Keratinocyte (primary cell): ENCODE measurements around the gene SLC30A3.

Experiments used
- EZH2 ChIP-seq: IDR thresholded peaks from one replicate; pipeline ENCODE4 v1.6.1; 2012; ENCODE audit warnings: inconsistent platforms, mild to moderate bottlenecking, low read length, moderate library complexity
- TF ChIP-seq, protein P1 (sequence below), 3 experiments: IDR thresholded peaks in 1 of 3; conservative IDR thresholded peaks in 1 of 3; optimal IDR thresholded peaks in 1 of 3; 2 replicates in 2 of 3; 3 replicates in 1 of 3; pipeline versions ENCODE3 to v1.5.1; 2011; ENCODE audit warnings: low read length in 3 of 3, mild to moderate bottlenecking in 3 of 3, moderate library complexity in 2 of 3, control low read depth in 1 of 3, inconsistent platforms in 1 of 3; ENCODE audit not compliant: insufficient read depth in 2 of 3; ENCODE audit errors: extremely low read depth in 1 of 3

DNA sequence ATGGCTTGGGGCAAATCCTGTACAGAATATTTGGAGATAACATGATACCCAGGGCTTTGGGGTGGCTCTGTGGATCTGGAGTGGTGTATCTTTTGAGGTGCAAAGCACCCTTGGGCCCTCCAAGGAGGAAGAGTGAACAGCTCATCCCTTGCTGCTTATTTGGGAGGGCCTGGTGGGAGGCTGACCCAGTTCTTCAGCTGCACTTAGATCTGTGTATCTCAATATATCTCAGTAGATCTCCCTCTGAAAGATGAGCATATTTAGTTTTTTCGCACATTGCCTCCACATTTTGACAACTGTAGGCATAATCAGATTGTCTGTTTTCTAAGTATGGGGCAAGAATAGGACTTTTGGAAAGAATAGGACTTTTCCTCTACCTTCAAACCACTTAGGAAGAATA is 22.1 kb upstream of the SLC30A3 start:
- no peak for TF ChIP-seq EZH2
- TF ChIP-seq, protein P1, sequence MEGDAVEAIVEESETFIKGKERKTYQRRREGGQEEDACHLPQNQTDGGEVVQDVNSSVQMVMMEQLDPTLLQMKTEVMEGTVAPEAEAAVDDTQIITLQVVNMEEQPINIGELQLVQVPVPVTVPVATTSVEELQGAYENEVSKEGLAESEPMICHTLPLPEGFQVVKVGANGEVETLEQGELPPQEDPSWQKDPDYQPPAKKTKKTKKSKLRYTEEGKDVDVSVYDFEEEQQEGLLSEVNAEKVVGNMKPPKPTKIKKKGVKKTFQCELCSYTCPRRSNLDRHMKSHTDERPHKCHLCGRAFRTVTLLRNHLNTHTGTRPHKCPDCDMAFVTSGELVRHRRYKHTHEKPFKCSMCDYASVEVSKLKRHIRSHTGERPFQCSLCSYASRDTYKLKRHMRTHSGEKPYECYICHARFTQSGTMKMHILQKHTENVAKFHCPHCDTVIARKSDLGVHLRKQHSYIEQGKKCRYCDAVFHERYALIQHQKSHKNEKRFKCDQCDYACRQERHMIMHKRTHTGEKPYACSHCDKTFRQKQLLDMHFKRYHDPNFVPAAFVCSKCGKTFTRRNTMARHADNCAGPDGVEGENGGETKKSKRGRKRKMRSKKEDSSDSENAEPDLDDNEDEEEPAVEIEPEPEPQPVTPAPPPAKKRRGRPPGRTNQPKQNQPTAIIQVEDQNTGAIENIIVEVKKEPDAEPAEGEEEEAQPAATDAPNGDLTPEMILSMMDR (optimal IDR thresholded peaks at IDR 0.05 in 1 of 3, IDR thresholded peaks at IDR 0.05 in 1 of 3, conservative IDR thresholded peaks at IDR 0.05 in 1 of 3; ENCODE audit: extremely low read depth in 1 of 3, insufficient read depth in 2 of 3, low read length in 3 of 3), result no peak
